ENCODE measurements around the gene EHD4.

Gene EHD4

DNA sequence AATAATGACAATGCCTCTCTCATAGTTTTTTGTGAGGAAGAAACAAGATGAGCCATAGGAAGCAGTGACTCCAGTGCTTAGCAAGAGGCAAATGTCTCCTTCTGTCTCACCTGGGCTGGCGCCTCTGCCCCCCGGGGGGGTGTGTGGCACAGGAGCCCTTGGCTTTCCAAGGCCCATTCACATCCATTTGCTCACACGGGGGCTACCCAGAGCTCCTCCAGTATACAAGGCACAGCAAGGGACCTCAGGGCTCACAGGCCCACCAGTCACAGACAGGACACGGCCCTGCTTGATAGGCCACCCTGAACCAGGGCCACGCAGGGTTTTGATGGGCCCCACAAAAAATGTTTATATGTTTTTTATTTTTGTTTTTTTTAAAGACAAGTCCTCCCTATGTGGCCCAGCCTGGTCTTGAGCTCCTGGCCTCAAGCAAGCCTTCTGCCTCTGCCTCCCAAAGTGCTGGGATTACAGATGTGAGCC is 21.9 kb upstream of the EHD4 start:
- DNase-seq (ENCODE audit: low read depth) = no peak
- TF ChIP-seq, protein P1, sequence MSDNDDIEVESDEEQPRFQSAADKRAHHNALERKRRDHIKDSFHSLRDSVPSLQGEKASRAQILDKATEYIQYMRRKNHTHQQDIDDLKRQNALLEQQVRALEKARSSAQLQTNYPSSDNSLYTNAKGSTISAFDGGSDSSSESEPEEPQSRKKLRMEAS (IDR thresholded peaks at IDR 0.05; ENCODE audit: low read depth, low read length) = no peak
- TF ChIP-seq, protein P2, sequence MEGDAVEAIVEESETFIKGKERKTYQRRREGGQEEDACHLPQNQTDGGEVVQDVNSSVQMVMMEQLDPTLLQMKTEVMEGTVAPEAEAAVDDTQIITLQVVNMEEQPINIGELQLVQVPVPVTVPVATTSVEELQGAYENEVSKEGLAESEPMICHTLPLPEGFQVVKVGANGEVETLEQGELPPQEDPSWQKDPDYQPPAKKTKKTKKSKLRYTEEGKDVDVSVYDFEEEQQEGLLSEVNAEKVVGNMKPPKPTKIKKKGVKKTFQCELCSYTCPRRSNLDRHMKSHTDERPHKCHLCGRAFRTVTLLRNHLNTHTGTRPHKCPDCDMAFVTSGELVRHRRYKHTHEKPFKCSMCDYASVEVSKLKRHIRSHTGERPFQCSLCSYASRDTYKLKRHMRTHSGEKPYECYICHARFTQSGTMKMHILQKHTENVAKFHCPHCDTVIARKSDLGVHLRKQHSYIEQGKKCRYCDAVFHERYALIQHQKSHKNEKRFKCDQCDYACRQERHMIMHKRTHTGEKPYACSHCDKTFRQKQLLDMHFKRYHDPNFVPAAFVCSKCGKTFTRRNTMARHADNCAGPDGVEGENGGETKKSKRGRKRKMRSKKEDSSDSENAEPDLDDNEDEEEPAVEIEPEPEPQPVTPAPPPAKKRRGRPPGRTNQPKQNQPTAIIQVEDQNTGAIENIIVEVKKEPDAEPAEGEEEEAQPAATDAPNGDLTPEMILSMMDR (IDR thresholded peaks at IDR 0.05; ENCODE audit: low read depth, low read length) = no peak
- TF ChIP-seq MYC (IDR thresholded peaks at IDR 0.05; ENCODE audit: low read depth, low read length) (no peak), POLR2A (IDR thresholded peaks at IDR 0.05; ENCODE audit: extremely low read depth, insufficient read length) (no peak)
- no peak overlapping the region for H3K4me3 ChIP-seq (ENCODE audit: low read depth, low read length)

DNA sequence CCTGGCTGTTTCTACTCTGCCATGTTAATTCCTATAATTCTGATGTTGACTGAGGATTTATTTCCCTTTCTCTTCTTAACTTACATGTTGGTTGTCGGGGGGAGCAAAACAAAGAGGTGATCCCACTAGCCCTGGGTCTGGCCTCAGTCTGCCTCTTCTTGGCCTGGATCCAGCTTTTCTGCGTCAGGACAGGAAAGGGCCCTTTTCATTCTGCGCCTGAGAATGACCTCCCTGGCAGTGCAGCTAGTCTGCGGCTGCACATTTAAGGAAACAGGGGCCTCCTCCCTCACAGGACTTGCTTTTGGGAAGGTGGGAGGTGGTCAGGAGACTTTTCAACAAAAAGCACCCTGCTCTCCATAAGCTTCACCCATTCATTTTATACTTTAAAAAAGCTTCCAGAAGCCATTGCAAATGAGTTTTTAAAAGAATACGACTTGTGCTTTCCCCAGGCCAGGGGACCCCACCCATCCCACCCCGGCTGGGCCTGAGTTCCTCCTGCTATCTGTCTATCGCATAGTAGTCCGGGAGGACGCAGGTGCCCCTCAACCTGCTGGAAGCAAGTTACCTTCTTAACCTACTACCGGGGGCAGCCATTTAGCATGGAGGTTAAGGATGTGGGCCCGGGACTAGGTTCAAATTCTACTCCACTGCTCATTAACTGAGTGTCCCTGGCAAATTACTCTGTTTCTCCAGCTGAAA is 21.3 kb upstream of the EHD4 start:
- no peak for TF ChIP-seq POLR2A (IDR thresholded peaks at IDR 0.05; ENCODE audit: extremely low read depth, insufficient read length)
- TF ChIP-seq MYC (IDR thresholded peaks at IDR 0.05; ENCODE audit: low read depth, low read length) = no peak
- TF ChIP-seq, protein P1 (IDR thresholded peaks at IDR 0.05; ENCODE audit: low read depth, low read length) = no peak
- TF ChIP-seq, protein P2 (IDR thresholded peaks at IDR 0.05; ENCODE audit: low read depth, low read length) = no peak
- no peak for DNase-seq (ENCODE audit: low read depth)
- no peak overlapping the region for H3K4me3 ChIP-seq (ENCODE audit: low read depth, low read length)

DNA sequence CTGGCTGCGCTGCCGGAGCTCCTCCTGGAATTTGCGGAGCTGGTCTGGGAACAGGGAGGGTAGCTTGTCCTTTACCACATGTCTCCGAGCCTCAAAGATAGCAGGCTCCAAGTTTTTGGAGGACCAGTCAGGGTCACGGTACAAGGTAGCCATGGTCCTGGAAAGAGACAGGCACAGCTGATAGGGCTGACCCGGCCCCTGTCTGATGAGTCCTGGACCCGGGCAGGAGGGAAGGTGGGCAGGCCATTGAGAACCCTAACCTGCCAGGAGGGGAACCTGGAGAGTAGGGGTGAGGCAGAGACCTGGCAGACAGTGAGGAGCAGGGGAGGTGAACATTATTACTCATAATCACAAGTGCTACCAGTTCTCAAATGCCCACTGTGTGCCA is 20.4 kb upstream of the EHD4 start:
- H3K4me3 ChIP-seq (ENCODE audit: low read depth, low read length) = no peak overlapping the region
- TF ChIP-seq POLR2A (IDR thresholded peaks at IDR 0.05; ENCODE audit: extremely low read depth, insufficient read length) = no peak
- DNase-seq (ENCODE audit: low read depth) = no peak

DNA sequence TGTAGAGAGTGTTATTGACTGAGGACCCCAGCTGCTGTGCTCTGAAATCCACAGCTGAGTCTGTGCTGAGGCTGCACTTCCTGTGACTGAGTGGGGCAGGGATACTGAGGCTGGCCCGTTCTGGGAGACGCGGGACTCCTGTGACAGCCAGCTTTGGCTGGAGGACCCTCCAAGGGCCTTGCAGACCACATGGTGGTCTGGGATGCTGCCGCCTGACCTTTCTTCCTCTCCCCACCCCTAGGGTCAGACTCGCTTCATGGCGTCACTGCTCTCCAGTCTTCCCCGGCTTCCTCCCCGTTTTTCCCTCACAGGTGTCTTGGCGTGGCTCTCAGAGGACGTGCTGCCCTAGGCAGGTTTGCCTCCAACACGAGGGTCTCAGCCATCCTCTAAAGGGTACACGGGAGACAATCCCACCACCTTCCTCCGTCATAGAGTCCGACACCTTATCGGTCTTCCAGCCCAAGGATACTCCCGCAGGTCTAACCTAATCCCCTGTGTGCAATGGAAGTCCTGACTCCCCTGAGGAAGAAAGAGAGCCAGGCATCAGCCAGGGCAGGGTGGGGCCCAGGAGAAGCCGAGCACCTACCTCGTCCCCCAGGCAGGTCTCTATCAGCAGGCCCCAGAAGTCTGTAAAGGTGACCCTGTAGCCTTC is 19.9 kb upstream of the EHD4 start:
- DNase-seq (ENCODE audit: low read depth) = no peak
- H3K4me3 ChIP-seq (ENCODE audit: low read depth, low read length) = no peak overlapping the region
- TF ChIP-seq MYC (IDR thresholded peaks at IDR 0.05; ENCODE audit: low read depth, low read length) (no peak), POLR2A (IDR thresholded peaks at IDR 0.05; ENCODE audit: extremely low read depth, insufficient read length) (no peak)
- TF ChIP-seq, protein P2 (IDR thresholded peaks at IDR 0.05; ENCODE audit: low read depth, low read length) = no peak
- TF ChIP-seq, protein P1 (IDR thresholded peaks at IDR 0.05; ENCODE audit: low read depth, low read length) = no peak

DNA sequence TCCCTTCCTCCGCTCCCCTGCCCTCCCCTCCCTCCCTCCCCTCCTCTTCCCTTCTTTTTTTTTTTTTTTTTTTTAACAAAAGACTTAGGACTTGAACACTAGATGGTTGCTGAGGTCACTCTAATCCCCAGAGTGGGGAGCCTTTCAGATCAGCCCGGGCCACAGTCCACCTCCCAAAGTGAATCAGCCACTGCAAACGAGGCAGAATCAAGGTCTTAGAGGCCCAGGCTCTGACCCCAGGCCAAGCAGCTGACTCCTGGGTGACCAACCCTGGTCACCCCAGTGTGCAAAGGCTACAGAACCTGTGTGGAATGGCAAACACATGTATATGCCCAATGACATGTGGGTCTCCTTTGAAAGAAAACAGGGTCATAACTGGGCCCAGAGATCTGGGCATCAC is 18.3 kb upstream of the EHD4 start:
- H3K4me3 ChIP-seq (ENCODE audit: low read depth, low read length) = no peak overlapping the region
- TF ChIP-seq, protein P2 (IDR thresholded peaks at IDR 0.05; ENCODE audit: low read depth, low read length) = no peak
- TF ChIP-seq POLR2A (IDR thresholded peaks at IDR 0.05; ENCODE audit: extremely low read depth, insufficient read length) = no peak
- TF ChIP-seq, protein P1 (IDR thresholded peaks at IDR 0.05; ENCODE audit: low read depth, low read length) = no peak
- no peak for TF ChIP-seq MYC (IDR thresholded peaks at IDR 0.05; ENCODE audit: low read depth, low read length)
- DNase-seq (ENCODE audit: low read depth) = no peak

DNA sequence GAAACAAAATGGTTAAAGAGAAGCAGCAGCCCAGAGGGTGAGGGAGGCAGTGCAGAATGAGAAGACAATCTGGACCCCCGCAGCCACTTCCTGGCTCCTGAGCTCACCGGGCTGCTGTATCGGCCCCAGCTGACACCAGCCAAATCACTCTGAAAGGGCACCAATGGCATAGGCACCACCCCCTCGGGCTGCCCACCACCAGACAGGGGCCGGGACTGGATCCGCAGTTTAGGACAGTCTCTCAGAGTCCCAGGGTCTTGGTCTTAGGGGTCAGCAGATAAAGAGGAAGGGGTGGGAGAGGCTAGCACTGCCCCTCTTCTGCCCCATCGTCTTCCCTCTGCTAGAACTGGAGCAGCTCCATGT is 17.9 kb upstream of the EHD4 start:
- no peak for DNase-seq (ENCODE audit: low read depth)
- no peak overlapping the region for H3K4me3 ChIP-seq (ENCODE audit: low read depth, low read length)
- TF ChIP-seq MYC (IDR thresholded peaks at IDR 0.05; ENCODE audit: low read depth, low read length) = no peak
- TF ChIP-seq, protein P2 (IDR thresholded peaks at IDR 0.05; ENCODE audit: low read depth, low read length) = no peak
- no peak for TF ChIP-seq POLR2A (IDR thresholded peaks at IDR 0.05; ENCODE audit: extremely low read depth, insufficient read length)
- TF ChIP-seq, protein P1 (IDR thresholded peaks at IDR 0.05; ENCODE audit: low read depth, low read length) = no peak
